ENCODE measurements around the gene RSAD1.

The RSAD1 gene

GRCh38 chr17:50513495-50513894 lies 34.8 kb downstream of the RSAD1 start:
- no peaks in the 10 kb centered on the region for H3K36me3 ChIP-seq
- no peak for TF ChIP-seq CTCF (IDR thresholded peaks at IDR 0.05; ENCODE audit: low read depth, low read length)
- no peaks in the 10 kb centered on the region for H3K9me3 ChIP-seq (ENCODE audit: severe bottlenecking)
- H3K27ac ChIP-seq: no peak overlapping the region
- H3K4me3 ChIP-seq (ENCODE audit: low read depth, low read length): no peak overlapping the region
- no peak for DNase-seq
- H3K27me3 ChIP-seq (ENCODE audit: insufficient read depth, low read depth, severe bottlenecking): no peaks in the 10 kb centered on the region

- Histone ChIP-seq H3K4me3 (ENCODE audit: low read depth, low read length) (no peak overlapping the region), H3K27ac (no peak overlapping the region), H3K27me3 (ENCODE audit: insufficient read depth, low read depth, severe bottlenecking) (no peaks in the 10 kb centered on the region), H3K9me3 (ENCODE audit: severe bottlenecking) (no peaks in the 10 kb centered on the region), H3K36me3 (no peaks in the 10 kb centered on the region)
- no peak for DNase-seq
- TF ChIP-seq CTCF (IDR thresholded peaks at IDR 0.05; ENCODE audit: low read depth, low read length): no peak
These were observed 35.7 kb downstream of the RSAD1 start for GRCh38 chr17:50514388-50514787.

- no peak overlapping the region for H3K4me3 ChIP-seq (ENCODE audit: low read depth, low read length)
- H3K36me3 ChIP-seq: no peaks in the 10 kb centered on the region
- H3K27me3 ChIP-seq (ENCODE audit: insufficient read depth, low read depth, severe bottlenecking): no peaks in the 10 kb centered on the region
- TF ChIP-seq CTCF (IDR thresholded peaks at IDR 0.05; ENCODE audit: low read depth, low read length): no peak
- no peak overlapping the region for H3K27ac ChIP-seq
- no peak for DNase-seq
- H3K9me3 ChIP-seq (ENCODE audit: severe bottlenecking): no peaks in the 10 kb centered on the region
These were observed 36.5 kb downstream of the RSAD1 start for GRCh38 chr17:50514936-50515702.

- H3K36me3 ChIP-seq: no peaks in the 10 kb centered on the region
- no peaks in the 10 kb centered on the region for H3K27me3 ChIP-seq (ENCODE audit: insufficient read depth, low read depth, severe bottlenecking)
- TF ChIP-seq CTCF (IDR thresholded peaks at IDR 0.05; ENCODE audit: low read depth, low read length): no peak
These were observed 38.4 kb downstream of the RSAD1 start for GRCh38 chr17:50517011-50517410.

GRCh38 chr17:50517504-50518383 lies 39.1 kb downstream of the RSAD1 start:
- H3K27me3 ChIP-seq (ENCODE audit: insufficient read depth, low read depth, severe bottlenecking): no peaks in the 10 kb centered on the region
- DNase-seq: no peak
- no peak overlapping the region for H3K27ac ChIP-seq
- H3K9me3 ChIP-seq (ENCODE audit: severe bottlenecking): no peaks in the 10 kb centered on the region
- H3K36me3 ChIP-seq: no peaks in the 10 kb centered on the region
- H3K4me3 ChIP-seq (ENCODE audit: low read depth, low read length): no peak overlapping the region
- TF ChIP-seq CTCF (IDR thresholded peaks at IDR 0.05; ENCODE audit: low read depth, low read length): no peak

More at GRCh38 chr17:50517011-50517410, 38.4 kb downstream of the RSAD1 start:
- Histone ChIP-seq H3K27ac (no peak overlapping the region), H3K9me3 (ENCODE audit: severe bottlenecking) (no peaks in the 10 kb centered on the region), H3K4me3 (ENCODE audit: low read depth, low read length) (no peak overlapping the region)
- DNase-seq: no peak
